B cell (primary cell): ENCODE results near the gene RFPL4AL1.

ENCODE experiments used
- EZH2 ChIP-seq: IDR thresholded peaks from 2 replicates; pipeline ENCODE4 v1.6.1; 2012; ENCODE audit warnings: borderline replicate concordance, low read depth, mild to moderate bottlenecking, moderate library complexity, low read length; ENCODE audit not compliant: insufficient read depth, poor library complexity, severe bottlenecking
- TF ChIP-seq, protein P1 (sequence below): fragments of 200-600 bp; IDR thresholded peaks from one replicate; pipeline ENCODE4 v1.8.0; 2022; ENCODE audit warnings: antibody characterized with exemption, mild to moderate bottlenecking

- TF ChIP-seq, protein P1, sequence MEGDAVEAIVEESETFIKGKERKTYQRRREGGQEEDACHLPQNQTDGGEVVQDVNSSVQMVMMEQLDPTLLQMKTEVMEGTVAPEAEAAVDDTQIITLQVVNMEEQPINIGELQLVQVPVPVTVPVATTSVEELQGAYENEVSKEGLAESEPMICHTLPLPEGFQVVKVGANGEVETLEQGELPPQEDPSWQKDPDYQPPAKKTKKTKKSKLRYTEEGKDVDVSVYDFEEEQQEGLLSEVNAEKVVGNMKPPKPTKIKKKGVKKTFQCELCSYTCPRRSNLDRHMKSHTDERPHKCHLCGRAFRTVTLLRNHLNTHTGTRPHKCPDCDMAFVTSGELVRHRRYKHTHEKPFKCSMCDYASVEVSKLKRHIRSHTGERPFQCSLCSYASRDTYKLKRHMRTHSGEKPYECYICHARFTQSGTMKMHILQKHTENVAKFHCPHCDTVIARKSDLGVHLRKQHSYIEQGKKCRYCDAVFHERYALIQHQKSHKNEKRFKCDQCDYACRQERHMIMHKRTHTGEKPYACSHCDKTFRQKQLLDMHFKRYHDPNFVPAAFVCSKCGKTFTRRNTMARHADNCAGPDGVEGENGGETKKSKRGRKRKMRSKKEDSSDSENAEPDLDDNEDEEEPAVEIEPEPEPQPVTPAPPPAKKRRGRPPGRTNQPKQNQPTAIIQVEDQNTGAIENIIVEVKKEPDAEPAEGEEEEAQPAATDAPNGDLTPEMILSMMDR = no peak
- no peak for TF ChIP-seq EZH2
Measured at GRCh38 chr19:55802281-55802680, 33.4 kb downstream of the RFPL4AL1 start.
